CD4-positive, alpha-beta T cell (primary cell): ENCODE measurements around the gene GUK1. TPM values are rescaled to one million over a fixed set of nuclear protein-coding genes. Genes with fewer than 3 reads are reported as not detected.

Experiments
- ATAC-seq: fragments of 200-7000 bp; cut with Tn5 transposase; one replicate; pipeline ENCODE4 v1.10.0; 2022; ENCODE audit warnings: mild to moderate bottlenecking; ENCODE audit not compliant: poor library complexity
- CTCF ChIA-PET: fragments of 350-600 bp; sonication (Branson Sonifier 250); formaldehyde crosslinking; loops from one replicate; lab custom pipeline; 2021; ENCODE audit warnings: antibody characterized with exemption, inconsistent platforms; lab: Charles Lee
- POLR2A ChIA-PET: fragments of 350-600 bp; sonication (Branson Sonifier 250); formaldehyde crosslinking; loops from one replicate; lab custom pipeline; 2021; ENCODE audit warnings: antibody characterized with exemption, inconsistent platforms; lab: Charles Lee
- DNase-seq, 14 experiments: peaks; one replicate each; pipeline ENCODE4 v3.0.0-alpha.2; 2013 to 2020; ENCODE audit warnings: mixed read lengths in 2 of 14
- H3K27ac ChIP-seq, 2 donors: one replicate each; pipeline versions ENCODE4 v1.5.1 to v1.7.0; 2013; ENCODE audit warnings: low read length in 2 of 2, low read depth in 1 of 2, mild to moderate bottlenecking in 1 of 2
- H3K27me3 ChIP-seq, 2 experiments: 1 replicate in 1 of 2; 2 replicates in 1 of 2; pipeline versions ENCODE4 v1.6.1 to v1.7.0; 2013; ENCODE audit warnings: low read length in 2 of 2, control low read depth in 1 of 2, mild to moderate bottlenecking in 1 of 2, moderate library complexity in 1 of 2; ENCODE audit not compliant: insufficient read depth in 2 of 2, control insufficient read depth in 1 of 2
- H3K36me3 ChIP-seq: one replicate; pipeline ENCODE4 v1.6.1; 2013; ENCODE audit warnings: low read length, control low read depth; ENCODE audit not compliant: insufficient read depth
- H3K4me1 ChIP-seq: one replicate; pipeline ENCODE4 v1.6.1; 2013; ENCODE audit warnings: low read length, control low read depth; ENCODE audit not compliant: insufficient read depth
- H3K4me3 ChIP-seq: one replicate; pipeline ENCODE4 v1.5.1; 2013; ENCODE audit warnings: mild to moderate bottlenecking, low read length, moderate library complexity
- H3K9me3 ChIP-seq, 2 experiments: 1 replicate in 1 of 2; 2 replicates in 1 of 2; pipeline versions ENCODE4 v1.6.1 to v1.7.0; 2013; ENCODE audit warnings: low read length in 2 of 2, mild to moderate bottlenecking in 2 of 2, control low read depth in 1 of 2, moderate library complexity in 1 of 2; ENCODE audit not compliant: control insufficient read depth in 1 of 2, insufficient read depth in 1 of 2
- H3K27ac Mint-ChIP-seq: one replicate; pipeline ENCODE4 v1.8.0; 2020; ENCODE audit warnings: mixed read lengths
- H3K27me3 Mint-ChIP-seq: one replicate; pipeline ENCODE4 v1.8.0; 2021; ENCODE audit warnings: mixed read lengths
- H3K36me3 Mint-ChIP-seq: one replicate; pipeline ENCODE4 v1.8.0; 2021; ENCODE audit warnings: low read depth, mixed read lengths
- H3K4me1 Mint-ChIP-seq: one replicate; pipeline ENCODE4 v1.8.0; 2021; ENCODE audit warnings: low read depth, mixed read lengths
- H3K4me3 Mint-ChIP-seq: one replicate; pipeline ENCODE4 v1.8.0; 2020; ENCODE audit warnings: mild to moderate bottlenecking, mixed read lengths
- H3K9me3 Mint-ChIP-seq: one replicate; pipeline ENCODE4 v1.8.0; 2020; ENCODE audit warnings: mixed read lengths
- intact Hi-C, 2 experiments: fragments of 100-400 bp; cut with DNase I in 1 of 2; cut with micrococcal nuclease in 1 of 2; formaldehyde crosslinking; loops; one replicate each; pipeline versions ENCODE4 v1.15.1 to v1.9.0; 2023 to 2025; cut with DNase I, micrococcal nuclease
- total RNA-seq, 174 experiments: library from RNA in 2 of 174; stranded (reverse) in 2 of 174; gene quantifications; one replicate each; pipeline ENCODE4 v1.2.3 and lab custom pipeline; 2021 to 2026
- TF ChIP-seq, protein P1 (sequence below): fragments of 200-600 bp; IDR thresholded peaks from one replicate; pipeline ENCODE4 v1.8.0; 2022; ENCODE audit warnings: antibody characterized with exemption, mild to moderate bottlenecking

The GUK1 gene
- total RNA-seq, 2 experiments from 2014 or later: 373 to 378 TPM

DNA sequence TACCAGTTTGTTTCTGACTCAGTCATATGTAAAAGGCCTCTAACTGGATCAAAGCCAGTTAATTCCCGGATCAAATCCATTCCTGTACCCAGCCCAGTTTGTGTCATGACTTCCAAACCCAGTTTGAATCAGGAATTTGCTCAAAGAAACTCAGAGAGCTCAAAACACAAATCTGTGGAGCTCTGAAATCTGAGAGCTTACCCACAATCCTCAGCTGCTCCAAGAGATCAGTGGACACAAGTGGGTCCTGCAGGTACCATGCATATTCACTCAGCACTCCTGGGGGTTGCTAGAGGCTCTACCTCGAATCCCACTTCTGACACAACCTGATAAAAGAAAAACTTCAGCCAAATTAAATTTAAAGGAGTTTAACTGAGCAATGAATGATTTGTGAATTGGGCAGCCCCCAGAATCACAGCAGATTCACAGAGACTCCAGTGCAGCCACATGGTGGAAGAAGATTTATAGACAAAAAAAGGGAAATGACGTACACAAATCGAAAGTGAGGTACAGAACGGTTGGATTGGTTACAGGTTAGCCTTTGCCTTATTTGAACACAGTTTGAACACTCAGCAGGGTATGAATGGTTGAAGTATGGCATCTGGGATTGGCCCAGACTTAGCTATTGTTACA is 19.1 kb upstream of the GUK1 start:
- peaks cover 0 to 3% of the 10 kb centered on the region in 2 experiments for H3K27me3 ChIP-seq
- TF ChIP-seq, protein P1, sequence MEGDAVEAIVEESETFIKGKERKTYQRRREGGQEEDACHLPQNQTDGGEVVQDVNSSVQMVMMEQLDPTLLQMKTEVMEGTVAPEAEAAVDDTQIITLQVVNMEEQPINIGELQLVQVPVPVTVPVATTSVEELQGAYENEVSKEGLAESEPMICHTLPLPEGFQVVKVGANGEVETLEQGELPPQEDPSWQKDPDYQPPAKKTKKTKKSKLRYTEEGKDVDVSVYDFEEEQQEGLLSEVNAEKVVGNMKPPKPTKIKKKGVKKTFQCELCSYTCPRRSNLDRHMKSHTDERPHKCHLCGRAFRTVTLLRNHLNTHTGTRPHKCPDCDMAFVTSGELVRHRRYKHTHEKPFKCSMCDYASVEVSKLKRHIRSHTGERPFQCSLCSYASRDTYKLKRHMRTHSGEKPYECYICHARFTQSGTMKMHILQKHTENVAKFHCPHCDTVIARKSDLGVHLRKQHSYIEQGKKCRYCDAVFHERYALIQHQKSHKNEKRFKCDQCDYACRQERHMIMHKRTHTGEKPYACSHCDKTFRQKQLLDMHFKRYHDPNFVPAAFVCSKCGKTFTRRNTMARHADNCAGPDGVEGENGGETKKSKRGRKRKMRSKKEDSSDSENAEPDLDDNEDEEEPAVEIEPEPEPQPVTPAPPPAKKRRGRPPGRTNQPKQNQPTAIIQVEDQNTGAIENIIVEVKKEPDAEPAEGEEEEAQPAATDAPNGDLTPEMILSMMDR: no peak
- no peaks in the 10 kb centered on the region for H3K9me3 ChIP-seq
- intact Hi-C loops: no loop called here
- ATAC-seq: peak; percentile 64
- POLR2A ChIA-PET: no interaction called here
- Mint-ChIP-seq H3K27ac (no peak overlapping the region), H3K36me3 (no peaks in the 10 kb centered on the region), H3K9me3 (no peaks in the 10 kb centered on the region), H3K4me3 (no peak overlapping the region), H3K27me3 (no peaks in the 10 kb centered on the region), H3K4me1 (no peaks in the 10 kb centered on the region)
- no peak overlapping the region for H3K4me3 ChIP-seq
- no peaks in the 10 kb centered on the region for H3K36me3 ChIP-seq
- no peak overlapping the region for H3K27ac ChIP-seq
- H3K4me1 ChIP-seq: no peaks in the 10 kb centered on the region
- CTCF ChIA-PET: interaction anchor here (1.1 kb wide), 1 partner anchor 10 kb away, joined by 3 read pairs; no protein-coding TSS in a partner anchor
- peak in 3 of 14 experiments; percentile 33 for DNase-seq

DNA sequence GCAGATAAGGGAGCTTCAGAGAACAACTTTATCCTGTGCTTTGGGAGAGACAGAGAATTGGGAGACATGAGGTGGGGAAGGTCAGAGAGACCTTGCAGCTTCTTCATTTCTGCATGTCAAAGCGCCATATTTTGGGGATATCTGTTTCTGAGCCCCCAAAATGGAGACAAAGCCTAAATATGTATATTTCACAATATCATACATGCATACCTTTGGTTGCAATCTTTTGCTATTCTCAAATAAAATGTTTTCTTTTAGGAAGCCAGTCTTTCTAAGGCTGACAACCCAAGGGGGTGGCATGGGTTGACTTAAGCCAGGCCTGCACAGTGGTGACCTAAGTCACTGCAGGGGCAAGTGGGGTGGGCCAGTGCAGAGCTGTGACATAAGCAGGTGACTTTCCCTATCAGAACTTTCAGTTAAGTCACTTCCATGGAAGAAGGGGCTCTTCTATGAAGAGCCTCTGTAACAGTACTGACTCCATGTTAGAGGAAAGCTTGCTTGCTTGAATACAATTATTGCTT is 17.1 kb upstream of the GUK1 start:
- Histone ChIP-seq H3K9me3 (no peaks in the 10 kb centered on the region), H3K27me3 (peaks cover 0 to 3% of the 10 kb centered on the region in 2 experiments), H3K4me3 (no peak overlapping the region), H3K27ac (no peak overlapping the region), H3K36me3 (no peaks in the 10 kb centered on the region), H3K4me1 (no peaks in the 10 kb centered on the region)
- H3K9me3 Mint-ChIP-seq: no peaks in the 10 kb centered on the region
- no peaks in the 10 kb centered on the region for H3K4me1 Mint-ChIP-seq
- H3K27ac Mint-ChIP-seq: no peak overlapping the region
- POLR2A ChIA-PET: interaction anchor here (1.1 kb wide), 1 partner anchor 16 kb away, joined by 3 read pairs; no protein-coding TSS in a partner anchor
- no peak overlapping the region for H3K4me3 Mint-ChIP-seq
- peaks cover 8% of the 10 kb centered on the region for H3K27me3 Mint-ChIP-seq
- TF ChIP-seq, protein P1: no peak
- CTCF ChIA-PET: interaction anchor here (1.3 kb wide), 1 partner anchor 43 kb away, joined by 3 read pairs; no protein-coding TSS in a partner anchor
- no peaks in the 10 kb centered on the region for H3K36me3 Mint-ChIP-seq
- DNase-seq (no peak), ATAC-seq (no peak)
- intact Hi-C loops: no loop called here

DNA sequence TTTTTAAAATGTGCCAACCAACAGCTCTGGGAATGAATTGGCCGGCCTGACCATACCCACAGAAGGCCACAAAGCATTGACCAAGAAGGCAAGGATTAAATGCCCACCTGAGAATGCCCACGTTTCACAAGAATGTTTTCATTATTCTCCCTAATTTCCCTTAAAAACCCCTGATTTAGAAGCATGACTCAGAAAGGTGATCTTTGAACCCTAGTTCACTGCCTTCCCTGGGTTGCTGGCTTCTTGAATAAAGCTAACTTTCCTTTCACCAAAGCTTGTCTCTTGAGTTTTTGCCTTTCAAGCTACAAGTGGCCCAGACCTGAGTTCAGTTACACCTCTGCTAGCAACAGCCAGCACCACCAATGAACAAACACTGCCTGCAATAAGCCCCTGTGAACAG is 16.6 kb upstream of the GUK1 start:
- H3K27ac ChIP-seq: no peak overlapping the region
- H3K27me3 ChIP-seq: peaks cover 2 to 3% of the 10 kb centered on the region in 2 experiments
- no peaks in the 10 kb centered on the region for H3K4me1 ChIP-seq
- ATAC-seq: no peak
- DNase-seq: no peak
- Mint-ChIP-seq H3K4me1 (no peaks in the 10 kb centered on the region), H3K27me3 (peaks cover 11% of the 10 kb centered on the region), H3K36me3 (no peaks in the 10 kb centered on the region), H3K9me3 (no peaks in the 10 kb centered on the region), H3K4me3 (no peak overlapping the region), H3K27ac (no peak overlapping the region)
- H3K4me3 ChIP-seq: no peak overlapping the region
- intact Hi-C loops: no loop called here
- ChIA-PET CTCF (no interaction called here), POLR2A (interaction anchor here (2.1 kb wide), 1 partner anchor 14 kb away, joined by 4 read pairs; no protein-coding TSS in a partner anchor)
- no peaks in the 10 kb centered on the region for H3K36me3 ChIP-seq
- H3K9me3 ChIP-seq: no peaks in the 10 kb centered on the region
- TF ChIP-seq, protein P1: no peak
